K562 (cell line): ENCODE results near the gene APBA2. TPM values are rescaled to one million over a fixed set of nuclear protein-coding genes. Genes with fewer than 3 reads are reported as not detected.

Source experiments
- ADNP ChIP-seq: fragments of 200-800 bp; sonication (Bioruptor generic); IDR thresholded peaks from 2 replicates; pipeline ENCODE4 v1.6.1; 2016; ENCODE audit warnings: missing genetic modification characterization, missing compliant biosample characterization
- ASH1L ChIP-seq: fragments of 450-650 bp; IDR thresholded peaks from 2 replicates; pipeline ENCODE4 v1.6.1; 2018; ENCODE audit warnings: borderline replicate concordance, mild to moderate bottlenecking, low read depth; ENCODE audit not compliant: partially characterized antibody
- ATF7 ChIP-seq: fragments of 450-650 bp; IDR thresholded peaks from 2 replicates; pipeline ENCODE4 v1.7.1; 2014; ENCODE audit warnings: mild to moderate bottlenecking, moderate library complexity
- EHMT2 ChIP-seq: fragments of 450-650 bp; IDR thresholded peaks from 2 replicates; pipeline ENCODE4 v1.6.1; 2018; ENCODE audit warnings: antibody characterized with exemption
- ELF2 ChIP-seq: fragments of 250-450 bp; sonication (Bioruptor Pico); IDR thresholded peaks from 2 replicates; pipeline ENCODE4 v1.5.0; 2021; ENCODE audit warnings: mild to moderate bottlenecking
- HDGF ChIP-seq: fragments of 450-650 bp; IDR thresholded peaks from 2 replicates; pipeline ENCODE4 v1.6.1; 2016
- JUND ChIP-seq, 2 experiments: IDR thresholded peaks; 2 replicates in 1 of 2; 3 replicates in 1 of 2; pipeline ENCODE4 v1.6.1; 2011; ENCODE audit warnings: borderline replicate concordance in 2 of 2, low read depth in 2 of 2, low read length in 2 of 2, improper control_type of control experiment in 1 of 2, missing biosample characterization in 1 of 2, missing genetic modification characterization in 1 of 2, missing genetic modification reagents in 1 of 2
- MCM5 ChIP-seq: fragments of 450-650 bp; IDR thresholded peaks from 2 replicates; pipeline ENCODE4 v1.6.1; 2016; ENCODE audit warnings: low read depth
- NCOA6 ChIP-seq: fragments of 450-650 bp; IDR thresholded peaks from 2 replicates; pipeline ENCODE4 v1.6.1; 2017; ENCODE audit warnings: mild to moderate bottlenecking
- NCOR1 ChIP-seq: fragments of 450-650 bp; IDR thresholded peaks from 2 replicates; pipeline ENCODE4 v1.6.1; 2016; ENCODE audit warnings: mild to moderate bottlenecking, moderate library complexity
- SP1 ChIP-seq: sonication (generic); formaldehyde crosslinking; IDR thresholded peaks from 2 replicates; pipeline ENCODE4 v1.8.1; 2022; ENCODE audit warnings: mild to moderate bottlenecking, missing genetic modification reagents
- TAL1 ChIP-seq: fragments of 450-650 bp; IDR thresholded peaks from 2 replicates; pipeline ENCODE4 v1.6.1; 2016; ENCODE audit warnings: mild to moderate bottlenecking
- TRIM24 ChIP-seq, 2 experiments: fragments of 450-650 bp; IDR thresholded peaks; 2 replicates each; pipeline ENCODE4 v1.6.1; 2016
- ZBTB1 ChIP-seq: sonication (generic); formaldehyde crosslinking; IDR thresholded peaks from 2 replicates; pipeline ENCODE4 v1.8.1; 2023; ENCODE audit warnings: missing genetic modification reagents, low read depth, mild to moderate bottlenecking, borderline replicate concordance
- ZNF224 ChIP-seq: sonication (generic); formaldehyde crosslinking; IDR thresholded peaks from 2 replicates; pipeline ENCODE4 v1.8.0; 2022; ENCODE audit warnings: mild to moderate bottlenecking, missing genetic modification reagents
- ZNF239 ChIP-seq: fragments of 250-450 bp; sonication (Bioruptor Pico); IDR thresholded peaks from 2 replicates; pipeline ENCODE4 v1.4.0; 2020; ENCODE audit warnings: mild to moderate bottlenecking
- ZNF431 ChIP-seq: sonication (generic); formaldehyde crosslinking; IDR thresholded peaks from 2 replicates; pipeline ENCODE4 v1.8.0; 2022; ENCODE audit warnings: mild to moderate bottlenecking, missing genetic modification reagents
- ZNF77 ChIP-seq: fragments of 250-450 bp; sonication (Bioruptor Pico); IDR thresholded peaks from 2 replicates; pipeline ENCODE4 v1.5.0; 2020
- ZZZ3 ChIP-seq: fragments of 450-650 bp; IDR thresholded peaks from 2 replicates; pipeline ENCODE4 v1.6.1; 2016; ENCODE audit warnings: antibody characterized with exemption, mild to moderate bottlenecking, moderate library complexity
- polyA plus RNA-seq, 8 experiments: library from polyadenylated mRNA; depleted of rRNA in 4 of 8; stranded (reverse) in 5 of 8; unstranded in 3 of 8; fragments of >200 nt; fragmentation: Nextera tagmentation in 2 of 8; fragmentation: Illumina TruSeq in 1 of 8; extraction: Ambion mirVana in 2 of 8; extraction: Trizol in 1 of 8; gene quantifications; 2 replicates each; pipeline versions ENCODE4 v1.2.1 to v1.2.3, GENCODE V29; 2011 to 2014; ENCODE audit warnings: inconsistent platforms in 1 of 8, missing spikeins in 1 of 8
- total RNA-seq, 7 experiments: library from RNA; depleted of rRNA in 6 of 7; stranded (reverse); fragments of >200 nt in 6 of 7; fragmentation: Illumina TruSeq in 2 of 7; extraction: Trizol in 2 of 7; gene quantifications; 2 replicates each; pipeline versions ENCODE4 v1.2.1 to v1.2.3, GENCODE V29; 2011 to 2021; ENCODE audit warnings: low replicate concordance in 1 of 7
- TF ChIP-seq, protein P1 (sequence below): fragments of 250-450 bp; sonication (Bioruptor Pico); IDR thresholded peaks from 2 replicates; pipeline ENCODE4 v1.4.0; 2020
- TF ChIP-seq, protein P2 (sequence below): sonication (generic); formaldehyde crosslinking; IDR thresholded peaks from 2 replicates; pipeline ENCODE4 v1.8.0; 2022; ENCODE audit warnings: missing genetic modification reagents, mild to moderate bottlenecking, borderline replicate concordance
- TF ChIP-seq, protein P3 (sequence below): fragments of 200-800 bp; sonication (Bioruptor generic); IDR thresholded peaks from 2 replicates; pipeline ENCODE4 v1.6.1; 2017; ENCODE audit warnings: missing genetic modification characterization, missing compliant biosample characterization
- TF ChIP-seq, protein P4 (sequence below), 3 experiments: IDR thresholded peaks in 2 of 3; conservative IDR thresholded peaks in 1 of 3; 2 replicates each; pipeline ENCODE4 v1.5.1; 2011 to 2012; ENCODE audit warnings: low read length in 3 of 3, mild to moderate bottlenecking in 3 of 3, control low read depth in 2 of 3, improper control_type of control experiment in 1 of 3, inconsistent platforms in 1 of 3, low read depth in 1 of 3, mixed read lengths in 1 of 3, moderate library complexity in 1 of 3; ENCODE audit not compliant: insufficient read depth in 2 of 3

The APBA2 gene
- total and polyA plus RNA-seq, 9 of the 15 experiments (the other 6 are each of a cell fraction or from before 2014, with no cell fraction given): 0.24 to 40.9 (median 25.2) TPM

DNA sequence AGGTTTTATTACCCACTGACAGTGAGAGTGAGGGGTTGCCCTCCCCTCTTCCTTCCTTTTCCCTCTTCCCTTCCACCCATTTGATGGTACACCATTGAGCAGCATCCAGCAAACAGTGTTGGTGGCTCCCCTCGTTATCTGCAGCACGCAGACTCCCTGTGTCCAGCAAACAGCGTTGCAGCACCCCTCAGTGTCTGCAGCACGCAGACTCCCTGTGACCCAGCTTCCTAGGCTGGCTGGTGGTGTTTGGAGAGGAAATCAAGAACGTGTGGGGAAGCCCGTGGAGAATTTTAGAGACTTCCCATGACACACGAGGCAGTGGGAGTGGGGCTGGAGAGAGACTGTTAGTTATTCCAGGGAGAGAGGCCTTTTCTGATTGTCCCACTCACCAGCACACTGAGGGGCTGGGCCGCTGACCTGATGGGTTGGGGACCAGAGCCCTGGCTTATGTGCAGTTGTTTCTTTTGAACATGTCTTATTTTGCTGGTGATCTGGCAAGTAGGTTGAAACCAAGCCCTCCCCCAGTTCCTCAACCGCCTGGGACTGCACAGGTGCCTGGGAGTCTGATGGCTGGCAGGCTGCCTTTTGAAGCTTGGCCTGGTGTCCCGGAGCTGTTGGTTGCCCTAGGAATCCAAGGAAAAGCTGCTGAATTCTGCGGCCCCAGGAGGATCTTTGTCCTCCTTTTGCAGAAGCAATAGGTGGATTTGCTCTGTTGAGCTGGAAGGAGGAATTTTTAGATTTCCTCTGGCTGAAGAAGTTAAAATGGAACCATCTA, 19.0 kb downstream of the APBA2 start (continued):
- TF ChIP-seq, protein P1, sequence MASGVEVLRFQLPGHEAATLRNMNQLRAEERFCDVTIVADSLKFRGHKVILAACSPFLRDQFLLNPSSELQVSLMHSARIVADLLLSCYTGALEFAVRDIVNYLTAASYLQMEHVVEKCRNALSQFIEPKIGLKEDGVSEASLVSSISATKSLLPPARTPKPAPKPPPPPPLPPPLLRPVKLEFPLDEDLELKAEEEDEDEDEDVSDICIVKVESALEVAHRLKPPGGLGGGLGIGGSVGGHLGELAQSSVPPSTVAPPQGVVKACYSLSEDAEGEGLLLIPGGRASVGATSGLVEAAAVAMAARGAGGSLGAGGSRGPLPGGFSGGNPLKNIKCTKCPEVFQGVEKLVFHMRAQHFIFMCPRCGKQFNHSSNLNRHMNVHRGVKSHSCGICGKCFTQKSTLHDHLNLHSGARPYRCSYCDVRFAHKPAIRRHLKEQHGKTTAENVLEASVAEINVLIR (CRISPR knock-in tag): no peak
- no peak for TF ChIP-seq HDGF
- no peak for TF ChIP-seq NCOA6
- TF ChIP-seq ZNF239 (CRISPR knock-in tag): no peak
- TF ChIP-seq, protein P2, sequence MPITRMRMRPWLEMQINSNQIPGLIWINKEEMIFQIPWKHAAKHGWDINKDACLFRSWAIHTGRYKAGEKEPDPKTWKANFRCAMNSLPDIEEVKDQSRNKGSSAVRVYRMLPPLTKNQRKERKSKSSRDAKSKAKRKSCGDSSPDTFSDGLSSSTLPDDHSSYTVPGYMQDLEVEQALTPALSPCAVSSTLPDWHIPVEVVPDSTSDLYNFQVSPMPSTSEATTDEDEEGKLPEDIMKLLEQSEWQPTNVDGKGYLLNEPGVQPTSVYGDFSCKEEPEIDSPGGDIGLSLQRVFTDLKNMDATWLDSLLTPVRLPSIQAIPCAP (CRISPR knock-in tag): no peak
- TF ChIP-seq JUND (IDR thresholded peaks at IDR 0.05; ENCODE audit: borderline replicate concordance, low read depth, low read length): peak; percentile 40; the same call in 1 of the 2 replicates
- peak; percentile 27; the same call in 1 of the 3 replicates for TF ChIP-seq JUND (tag; IDR thresholded peaks at IDR 0.05; ENCODE audit: borderline replicate concordance, low read depth, low read length)
- TF ChIP-seq, protein P3, sequence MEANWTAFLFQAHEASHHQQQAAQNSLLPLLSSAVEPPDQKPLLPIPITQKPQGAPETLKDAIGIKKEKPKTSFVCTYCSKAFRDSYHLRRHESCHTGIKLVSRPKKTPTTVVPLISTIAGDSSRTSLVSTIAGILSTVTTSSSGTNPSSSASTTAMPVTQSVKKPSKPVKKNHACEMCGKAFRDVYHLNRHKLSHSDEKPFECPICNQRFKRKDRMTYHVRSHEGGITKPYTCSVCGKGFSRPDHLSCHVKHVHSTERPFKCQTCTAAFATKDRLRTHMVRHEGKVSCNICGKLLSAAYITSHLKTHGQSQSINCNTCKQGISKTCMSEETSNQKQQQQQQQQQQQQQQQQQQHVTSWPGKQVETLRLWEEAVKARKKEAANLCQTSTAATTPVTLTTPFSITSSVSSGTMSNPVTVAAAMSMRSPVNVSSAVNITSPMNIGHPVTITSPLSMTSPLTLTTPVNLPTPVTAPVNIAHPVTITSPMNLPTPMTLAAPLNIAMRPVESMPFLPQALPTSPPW: no peak; the same call in 1 of the 2 replicates
- TF ChIP-seq ASH1L: no peak
- TF ChIP-seq ZZZ3: no peak
- no peak for TF ChIP-seq ADNP (tag)
- TF ChIP-seq ZNF431 (CRISPR knock-in tag): no peak
- no peak for TF ChIP-seq MCM5
- TF ChIP-seq ZNF77: no peak
- TF ChIP-seq ZBTB1: no peak
- TF ChIP-seq EHMT2: no peak
- no peak for TF ChIP-seq ZNF224
- TF ChIP-seq ATF7: no peak
- peak; percentile 82 for TF ChIP-seq NCOR1
- peak in 1 of 2 experiments; percentile 40; a peak in 1 of 4 replicates for TF ChIP-seq TRIM24 (IDR thresholded peaks at IDR 0.05)
- no peak for TF ChIP-seq SP1 (CRISPR knock-in tag)
- TF ChIP-seq ELF2: no peak
- TF ChIP-seq, protein P4, sequence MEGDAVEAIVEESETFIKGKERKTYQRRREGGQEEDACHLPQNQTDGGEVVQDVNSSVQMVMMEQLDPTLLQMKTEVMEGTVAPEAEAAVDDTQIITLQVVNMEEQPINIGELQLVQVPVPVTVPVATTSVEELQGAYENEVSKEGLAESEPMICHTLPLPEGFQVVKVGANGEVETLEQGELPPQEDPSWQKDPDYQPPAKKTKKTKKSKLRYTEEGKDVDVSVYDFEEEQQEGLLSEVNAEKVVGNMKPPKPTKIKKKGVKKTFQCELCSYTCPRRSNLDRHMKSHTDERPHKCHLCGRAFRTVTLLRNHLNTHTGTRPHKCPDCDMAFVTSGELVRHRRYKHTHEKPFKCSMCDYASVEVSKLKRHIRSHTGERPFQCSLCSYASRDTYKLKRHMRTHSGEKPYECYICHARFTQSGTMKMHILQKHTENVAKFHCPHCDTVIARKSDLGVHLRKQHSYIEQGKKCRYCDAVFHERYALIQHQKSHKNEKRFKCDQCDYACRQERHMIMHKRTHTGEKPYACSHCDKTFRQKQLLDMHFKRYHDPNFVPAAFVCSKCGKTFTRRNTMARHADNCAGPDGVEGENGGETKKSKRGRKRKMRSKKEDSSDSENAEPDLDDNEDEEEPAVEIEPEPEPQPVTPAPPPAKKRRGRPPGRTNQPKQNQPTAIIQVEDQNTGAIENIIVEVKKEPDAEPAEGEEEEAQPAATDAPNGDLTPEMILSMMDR (IDR thresholded peaks at IDR 0.05 in 2 of 3, conservative IDR thresholded peaks at IDR 0.05 in 1 of 3; ENCODE audit: insufficient read depth in 2 of 3, low read depth in 1 of 3, low read length in 3 of 3): peak; percentile 32 to 61 (median 54); a peak in 4 of 6 replicates
- peak; percentile 77 for TF ChIP-seq TAL1
